Motor neuron (in vitro differentiated cells): ENCODE results near the gene C19orf81. TPM values are rescaled to one million over a fixed set of nuclear protein-coding genes. Genes with fewer than 3 reads are reported as not detected.

Experiments
- ATAC-seq, 8 experiments: fragments of 200-7000 bp; cut with Tn5 transposase; replicated peaks in 6 of 8; 2 replicates each; pipeline ENCODE4 v1.8.0; 2021; ENCODE audit warnings: mild to moderate bottlenecking in 8 of 8, moderate library complexity in 8 of 8
- H3K27ac ChIP-seq, 2 donors: fragments of 250-450 bp; sonication (Bioruptor Pico); 2 replicates each; pipeline ENCODE4 v1.9.0; 2021; ENCODE audit warnings: antibody characterized with exemption in 2 of 2, mild to moderate bottlenecking in 2 of 2, moderate library complexity in 1 of 2
- H3K4me1 ChIP-seq, 2 donors: fragments of 250-450 bp; sonication (Bioruptor Pico); replicated peaks in 1 of 2; 2 replicates each; pipeline ENCODE4 v1.6.1; 2021; ENCODE audit warnings: antibody characterized with exemption in 2 of 2, mild to moderate bottlenecking in 2 of 2, moderate library complexity in 1 of 2
- H3K4me3 ChIP-seq, 5 donors: fragments of 250-450 bp; sonication (Bioruptor Pico); 2 replicates each; pipeline ENCODE4 v1.9.0; 2021; ENCODE audit warnings: antibody characterized with exemption in 5 of 5, mild to moderate bottlenecking in 5 of 5, moderate library complexity in 4 of 5
- WGBS, 10 experiments: fragments of 450-650 bp; shearing (Covaris generic); methylation state at CpG; one replicate each; pipeline ENCODE4 v1.0.0; 2022; 5-methylcytosine and 5-hydroxymethylcytosine counted together
- in situ Hi-C, 9 experiments: fragments of 400-800 bp; cut with MboI; loops; one replicate each; pipeline ENCODE4 v1.15.0; 2021; ENCODE audit warnings: low sequenced_read_pairs in 9 of 9, low pct_unique_long_range_greater_than_20kb in 2 of 9; ENCODE audit not compliant: unreplicated experiment in 9 of 9
- total RNA-seq, 8 experiments: library from RNA; unstranded; fragments of 300-600 nt; gene quantifications; 2 replicates each; pipeline versions ENCODE4 v1.2.3 to v1.2.4, GENCODE V29; 2022

The C19orf81 gene
- total RNA-seq, 8 experiments from 2014 or later, result 1.3 to 10.9 (median 6.4) TPM; not detected in 2

GRCh38 chr19:50679177-50680125, 30.2 kb downstream of the C19orf81 start:
- in situ Hi-C loops, result loop anchor here in 1 of 9 experiments (25.0 kb wide), 1 partner anchor 317 kb away; the partner anchor contains the start of gene NAPSA
- no peak overlapping the region for H3K27ac ChIP-seq
- 5 to 66% (median 43%) methylated on average over 1 to 13 of the region's 23 CpGs; no CpG with 5 or more reads in 2 of the 10 experiments for WGBS, 10 experiments
- no peak overlapping the region for H3K4me3 ChIP-seq
- peak; percentile 79 to 100 (median 96) for ATAC-seq
- H3K4me1 ChIP-seq, result no peaks in the 10 kb centered on the region

GRCh38 chr19:50686310-50687032, 37.2 kb downstream of the C19orf81 start:
- Histone ChIP-seq H3K4me3 (no peak overlapping the region), H3K4me1 (no peaks in the 10 kb centered on the region), H3K27ac (no peak overlapping the region)
- in situ Hi-C loops, result loop anchor here in 1 of 9 experiments (25.0 kb wide), 1 partner anchor 324 kb away; the partner anchor contains the start of gene NAPSA
- WGBS, 10 experiments, result 80 to 100% (median 90%) methylated on average over 2 to 7 of the region's 50 CpGs; no CpG with 5 or more reads in 6 of the 10 experiments
- ATAC-seq, result peak in 1 of 8 experiments; percentile 13

- peaks cover 6% of the 10 kb centered on the region in 2 donors for H3K4me1 ChIP-seq
- H3K27ac ChIP-seq, result no peak overlapping the region
- ATAC-seq, result no peak
- H3K4me3 ChIP-seq, result no peak overlapping the region
- in situ Hi-C loops, result loop anchor here in 1 of 9 experiments (25.0 kb wide), 1 partner anchor 326 kb away; the partner anchor contains the start of gene NAPSA
- WGBS, 10 experiments, result no CpG with 5 or more reads among the region's 19 CpGs
Measured at GRCh38 chr19:50688766-50689165, 39.5 kb downstream of the C19orf81 start.

GRCh38 chr19:50690439-50690838, 41.2 kb downstream of the C19orf81 start:
- WGBS, 10 experiments, result 53 to 72% (median 69%) methylated on average over 3 to 5 of the region's 7 CpGs; no CpG with 5 or more reads in 6 of the 10 experiments
- Histone ChIP-seq H3K4me3 (no peak overlapping the region), H3K27ac (no peak overlapping the region), H3K4me1 (peaks cover 6% of the 10 kb centered on the region in 2 donors)
- no peak for ATAC-seq
- in situ Hi-C loops, result loop anchor here in 1 of 9 experiments (25.0 kb wide), 1 partner anchor 328 kb away; the partner anchor contains the start of gene NAPSA

GRCh38 chr19:50693064-50693975, 44.1 kb downstream of the C19orf81 start:
- Histone ChIP-seq H3K4me1 (peaks cover 11 to 14% of the 10 kb centered on the region in 2 donors), H3K27ac (peak overlapping the region; percentile 38 to 80), H3K4me3 (peak overlapping the region; percentile 45 to 81 (median 57))
- ATAC-seq, result peak in 5 of 8 experiments; percentile 5 to 20 (median 15)
- WGBS, 10 experiments, result no CpG with 5 or more reads among the region's 23 CpGs
- in situ Hi-C loops, result loop anchor here in 1 of 9 experiments (25.0 kb wide), 1 partner anchor 331 kb away; the partner anchor contains the start of gene NAPSA

GRCh38 chr19:50694815-50695145, 45.5 kb downstream of the C19orf81 start:
- H3K4me1 ChIP-seq, result peaks cover 11 to 14% of the 10 kb centered on the region in 2 donors
- peak overlapping the region; percentile 58 to 80 for H3K27ac ChIP-seq
- ATAC-seq, result peak in 5 of 8 experiments; percentile 1 to 36 (median 6)
- no CpG with 5 or more reads among the region's 51 CpGs for WGBS, 10 experiments
- in situ Hi-C loops, result loop anchor here in 1 of 9 experiments (25.0 kb wide), 1 partner anchor 332 kb away; the partner anchor contains the start of gene NAPSA
- peak overlapping the region; percentile 45 to 81 (median 57) for H3K4me3 ChIP-seq

GRCh38 chr19:50695251-50696093, 46.2 kb downstream of the C19orf81 start:
- Histone ChIP-seq H3K4me1 (peaks cover 11 to 14% of the 10 kb centered on the region in 2 donors), H3K27ac (peak overlapping the region; percentile 78 to 80), H3K4me3 (peak overlapping the region; percentile 45 to 81 (median 57))
- WGBS, 10 experiments, result no CpG with 5 or more reads among the region's 81 CpGs
- in situ Hi-C loops, result loop anchor here in 1 of 9 experiments (25.0 kb wide), 1 partner anchor 333 kb away; the partner anchor contains the start of gene NAPSA
- peak; percentile 46 to 85 (median 78) for ATAC-seq

GRCh38 chr19:50696094-50696483, 46.8 kb downstream of the C19orf81 start:
- Histone ChIP-seq H3K27ac (peak overlapping the region; percentile 78 to 80), H3K4me1 (peaks cover 11 to 14% of the 10 kb centered on the region in 2 donors), H3K4me3 (peak overlapping the region; percentile 45 to 81 (median 57))
- ATAC-seq, result no peak
- WGBS, 10 experiments, result no CpG with 5 or more reads among the region's 15 CpGs
- in situ Hi-C loops, result loop anchor here in 1 of 9 experiments (25.0 kb wide), 1 partner anchor 334 kb away; the partner anchor contains the start of gene NAPSA

GRCh38 chr19:50697414-50698124, 48.3 kb downstream of the C19orf81 start:
- 0 to 70% (median 32%) methylated on average over 1 to 4 of the region's 13 CpGs; no CpG with 5 or more reads in 6 of the 10 experiments for WGBS, 10 experiments
- Histone ChIP-seq H3K4me3 (no peak overlapping the region), H3K27ac (no peak overlapping the region), H3K4me1 (peaks cover 11 to 14% of the 10 kb centered on the region in 2 donors)
- in situ Hi-C loops, result loop anchor here in 1 of 9 experiments (25.0 kb wide), 1 partner anchor 335 kb away; the partner anchor contains the start of gene NAPSA
- ATAC-seq, result no peak

GRCh38 chr19:50701367-50701985, 52.2 kb downstream of the C19orf81 start:
- H3K4me1 ChIP-seq, result peaks cover 0 to 2% of the 10 kb centered on the region in 2 donors
- H3K4me3 ChIP-seq, result no peak overlapping the region
- no peak overlapping the region for H3K27ac ChIP-seq
- in situ Hi-C loops, result loop anchor here in 2 of 9 experiments (10.0 kb wide), 1 partner anchor 83 kb away; no protein-coding TSS in a partner anchor
- 0 to 100% (median 86%) methylated on average over 1 to 13 of the region's 13 CpGs; no CpG with 5 or more reads in 2 of the 10 experiments for WGBS, 10 experiments
- ATAC-seq, result no peak
